Sciatic nerve (tissue), 2 donors: Measurements from ENCODE around the gene CLPSL1. TPM values are rescaled to one million over a fixed set of nuclear protein-coding genes. Genes with fewer than 3 reads are reported as not detected.

Experiments
- ATAC-seq: fragments of 200-7000 bp; cut with Tn5 transposase; one replicate; pipeline ENCODE4 v1.9.1; 2020; ENCODE audit warnings: mild to moderate bottlenecking, moderate library complexity
- DNase-seq: peaks from one replicate; pipeline ENCODE4 v3.0.0-alpha.2; 2020; ENCODE audit warnings: low spot score
- intact Hi-C: fragments of 100-400 bp; cut with DNase I; formaldehyde crosslinking; loops from one replicate; pipeline ENCODE4 v1.14.2; 2022
- total RNA-seq: library from RNA; stranded (reverse); fragmentation: NEBNext Ultra II Directional; extraction: Animal tissue kit (Norgen Biotek cat#: 25700); gene quantifications from one replicate; pipeline ENCODE4 v1.2.1, GENCODE V29; 2021
- donor health status: DM: no; HTN: no; CAD: no.
- donor health status: DM: no; HTN: no; CAD: no.

CLPSL1 gene
- total RNA-seq, 1 donor from 2014 or later: not detected

DNA sequence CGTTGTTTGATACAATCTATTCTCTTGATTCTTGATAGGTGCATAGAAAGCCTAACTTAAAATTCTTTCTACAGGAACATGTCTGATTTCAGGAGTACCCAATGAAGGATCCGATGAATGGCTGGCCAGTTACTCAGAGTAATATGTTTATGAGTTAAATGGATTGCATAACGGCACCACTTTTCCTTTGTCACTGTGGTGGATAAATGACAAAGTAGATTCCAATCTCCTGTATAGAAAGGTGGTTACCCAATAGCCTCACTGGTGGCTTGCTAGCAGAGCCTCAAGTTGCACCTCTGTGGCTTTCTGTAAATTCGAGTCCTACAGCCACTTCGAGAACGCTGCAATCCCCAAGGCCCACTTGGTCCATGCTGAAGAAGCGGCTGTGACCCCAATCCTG, 52.7 kb downstream of the CLPSL1 start:
- DNase-seq (no peak), ATAC-seq (no peak)
- intact Hi-C loops: no loop called here

Other genes with a start within 250 kb of the CLPSL1 start
- 23.6 TPM for gene FKBP5, start 92.1 kb upstream of the CLPSL1 start, total RNA-seq
- 0.80 TPM for gene ARMC12, start 44.0 kb upstream of the CLPSL1 start, total RNA-seq
- not detected for gene CLPSL2, start 4.4 kb upstream of the CLPSL1 start, total RNA-seq
- 3.8 TPM for gene CLPS, start 16.3 kb downstream of the CLPSL1 start, total RNA-seq
- not detected for gene LHFPL5, start 24.3 kb downstream of the CLPSL1 start, total RNA-seq
- gene SRPK1, start 140.1 kb downstream of the CLPSL1 start, total RNA-seq: 33.2 TPM
- gene SLC26A8, start 243.6 kb downstream of the CLPSL1 start, total RNA-seq: 1.5 TPM
- gene MAPK14, start 246.8 kb downstream of the CLPSL1 start, total RNA-seq: 67.6 TPM